ENCODE data around the gene DOCK10.

GRCh38 chr2:224786848-224787247 is 255.4 kb downstream of the DOCK10 start:
- TF ChIP-seq CTCF (optimal IDR thresholded peaks at IDR 0.05 in 1 of 3, IDR thresholded peaks at IDR 0.05 in 1 of 3, conservative IDR thresholded peaks at IDR 0.05 in 1 of 3; ENCODE audit: extremely low read depth in 1 of 3, insufficient read depth in 2 of 3, low read length in 3 of 3) = no peak
- no peak for TF ChIP-seq EZH2 (IDR thresholded peaks at IDR 0.05; ENCODE audit: low read length)
